HEK293T (cell line): ENCODE data around the gene TET3.

Source experiments
- ARNT ChIP-seq: fragments of 450-650 bp; IDR thresholded peaks from 2 replicates; pipeline ENCODE4 v1.6.1; 2017; ENCODE audit warnings: mild to moderate bottlenecking
- CTBP1 ChIP-seq: fragments of 450-650 bp; IDR thresholded peaks from 2 replicates; pipeline ENCODE4 v1.6.1; 2016; ENCODE audit warnings: borderline replicate concordance
- ELF4 ChIP-seq: fragments of 450-650 bp; IDR thresholded peaks from 2 replicates; pipeline ENCODE4 v1.6.1; 2017; ENCODE audit warnings: antibody characterized with exemption
- FOXA1 ChIP-seq: fragments of 450-650 bp; IDR thresholded peaks from 2 replicates; pipeline ENCODE4 v1.6.1; 2016; ENCODE audit warnings: mild to moderate bottlenecking
- FOXK2 ChIP-seq: fragments of 450-650 bp; IDR thresholded peaks from 2 replicates; pipeline ENCODE4 v1.6.1; 2016; ENCODE audit warnings: mild to moderate bottlenecking
- FOXM1 ChIP-seq: fragments of 450-650 bp; IDR thresholded peaks from 2 replicates; pipeline ENCODE4 v1.6.1; 2017; ENCODE audit warnings: mild to moderate bottlenecking, borderline replicate concordance
- L3MBTL2 ChIP-seq: fragments of 450-650 bp; conservative IDR thresholded peaks from 2 replicates; pipeline ENCODE4 v1.6.1; 2016; ENCODE audit warnings: mild to moderate bottlenecking
- LEF1 ChIP-seq: fragments of 450-650 bp; IDR thresholded peaks from 2 replicates; pipeline ENCODE4 v1.6.1; 2017; ENCODE audit warnings: mild to moderate bottlenecking, borderline replicate concordance
- SP1 ChIP-seq: fragments of 450-650 bp; IDR thresholded peaks from 2 replicates; pipeline ENCODE4 v1.6.1; 2017
- SUZ12 ChIP-seq: fragments of 450-650 bp; IDR thresholded peaks from 2 replicates; pipeline ENCODE4 v1.6.1; 2016; ENCODE audit warnings: mild to moderate bottlenecking
- ZNF384 ChIP-seq: fragments of 450-650 bp; IDR thresholded peaks from 2 replicates; pipeline ENCODE4 v1.6.1; 2016

GRCh38 chr2:73949802-73950201 is 34.9 kb upstream of the TET3 start:
- TF ChIP-seq ZNF384 (no peak), ARNT (no peak), CTBP1 (no peak), ELF4 (no peak), FOXM1 (no peak), SP1 (no peak), FOXK2 (no peak), LEF1 (no peak), L3MBTL2 (no peak), SUZ12 (no peak), FOXA1 (no peak)
